Right renal pelvis (tissue), 4 donors: ENCODE results near the gene SCUBE1. TPM values are rescaled to one million over a fixed set of nuclear protein-coding genes. Genes with fewer than 3 reads are reported as not detected.

ENCODE experiments used
- DNase-seq, 4 donors: peaks; one replicate each; pipeline ENCODE4 v3.0.0-alpha.2; 2013; ENCODE audit warnings: low read depth in 4 of 4, low spot score in 3 of 4, missing footprints in 1 of 4
- polyA plus RNA-seq, 4 donors: library from polyadenylated mRNA; unstranded; fragments of 120-200 nt; gene quantifications; one replicate each; pipeline ENCODE4 v1.2.1, GENCODE V29; 2013; ENCODE audit not compliant: insufficient read length in 4 of 4

SCUBE1 gene
- polyA plus RNA-seq, 4 donors, result 5.7 to 8.7 (median 7.8) TPM

DNA sequence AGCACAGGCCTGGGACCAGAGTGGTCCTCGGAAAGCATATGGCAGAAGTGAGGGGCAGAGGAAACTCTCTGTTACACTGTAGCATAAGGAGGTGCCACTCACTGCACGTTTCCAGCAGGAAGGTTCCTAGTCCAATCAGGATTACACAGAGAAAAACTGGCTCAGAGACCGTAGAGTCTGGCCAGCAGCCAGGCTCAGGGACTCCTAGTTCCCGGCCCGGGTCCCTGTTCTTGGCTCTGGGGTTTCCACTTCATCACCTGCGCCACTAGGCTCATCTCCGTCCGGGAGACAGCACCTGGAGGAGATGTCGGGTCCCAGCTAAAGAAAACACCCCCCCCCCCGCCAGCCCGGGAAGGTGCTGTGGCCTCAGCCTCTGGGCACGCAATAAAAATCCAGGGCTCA lies 157.3 kb downstream of the SCUBE1 start:
- DNase-seq, result no peak

DNA sequence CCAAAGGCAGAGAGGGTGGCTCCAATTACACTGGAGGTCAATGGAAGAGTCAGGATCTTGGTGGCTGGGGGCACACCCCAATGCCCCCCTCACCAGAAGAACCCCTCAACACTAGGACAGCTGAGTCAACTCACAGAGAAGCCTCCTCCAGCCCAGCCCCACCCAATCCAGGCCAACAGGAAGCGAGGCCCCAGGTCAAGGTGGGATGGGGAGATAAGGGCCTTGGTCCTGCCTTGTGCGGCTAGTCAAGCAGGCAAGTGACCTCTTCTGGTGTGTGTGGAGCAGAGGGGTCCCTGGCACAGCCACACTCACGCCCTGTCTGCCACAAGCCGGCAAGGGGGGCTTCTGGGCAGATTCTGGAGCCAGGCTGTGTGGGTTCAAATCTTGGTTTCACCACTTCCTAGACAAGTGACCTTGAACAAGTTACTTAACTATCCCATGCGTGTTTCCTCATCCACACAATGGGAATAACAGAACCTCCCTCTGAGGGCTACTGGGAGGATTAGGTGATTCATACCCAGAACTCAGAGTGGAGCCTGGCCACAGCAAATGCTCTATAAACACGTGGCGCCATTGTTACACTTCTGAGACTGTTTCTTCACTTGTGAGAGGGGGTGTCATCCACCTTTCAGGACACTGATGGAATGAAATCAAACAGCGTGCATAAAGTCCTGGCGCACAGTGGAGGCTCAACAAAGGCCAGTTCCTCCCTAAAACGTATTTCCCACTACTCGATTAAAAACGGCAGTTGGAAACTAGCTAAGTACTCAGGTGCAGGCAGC lies 159.5 kb downstream of the SCUBE1 start:
- DNase-seq, result no peak

DNA sequence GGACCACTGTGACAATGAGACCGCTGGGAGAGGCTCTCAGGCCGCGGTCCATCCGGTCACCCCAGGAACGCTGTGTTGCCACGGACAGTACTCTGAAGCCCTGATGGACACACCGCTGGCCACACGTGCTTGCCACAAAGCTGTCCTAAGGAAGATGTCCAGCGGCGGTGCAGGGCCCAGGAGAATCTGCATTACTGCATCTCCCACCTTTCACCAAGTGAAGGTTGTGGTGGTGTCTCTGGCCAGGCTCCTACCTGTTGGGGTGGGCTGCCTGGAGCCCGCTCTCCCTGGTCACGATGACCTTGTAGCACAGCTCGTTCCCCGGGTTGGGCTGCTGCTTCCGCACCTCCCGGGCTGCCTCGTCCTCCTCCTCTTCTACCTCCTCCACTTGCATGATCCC lies 160.4 kb downstream of the SCUBE1 start:
- DNase-seq, result no peak

DNA sequence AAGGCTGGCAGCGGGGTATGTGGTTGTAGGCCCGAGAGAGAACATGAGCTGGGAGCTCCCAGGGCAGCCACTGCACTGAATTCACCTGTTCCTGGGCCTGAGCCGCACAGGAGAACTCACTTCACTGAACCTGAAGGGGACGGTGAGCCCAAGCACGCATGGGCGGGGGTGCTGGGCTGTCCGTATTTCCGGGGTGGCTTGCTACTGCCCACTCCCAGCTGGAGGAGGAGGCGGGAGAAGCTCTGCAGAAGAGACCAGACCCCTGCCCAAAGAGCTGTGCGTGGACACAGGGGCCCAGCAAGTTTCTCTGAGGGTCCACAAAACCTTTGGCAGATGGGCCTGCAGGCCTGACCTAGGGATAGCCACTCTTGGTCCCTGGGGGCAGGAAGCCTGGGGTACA lies 161.1 kb downstream of the SCUBE1 start:
- DNase-seq, result no peak

DNA sequence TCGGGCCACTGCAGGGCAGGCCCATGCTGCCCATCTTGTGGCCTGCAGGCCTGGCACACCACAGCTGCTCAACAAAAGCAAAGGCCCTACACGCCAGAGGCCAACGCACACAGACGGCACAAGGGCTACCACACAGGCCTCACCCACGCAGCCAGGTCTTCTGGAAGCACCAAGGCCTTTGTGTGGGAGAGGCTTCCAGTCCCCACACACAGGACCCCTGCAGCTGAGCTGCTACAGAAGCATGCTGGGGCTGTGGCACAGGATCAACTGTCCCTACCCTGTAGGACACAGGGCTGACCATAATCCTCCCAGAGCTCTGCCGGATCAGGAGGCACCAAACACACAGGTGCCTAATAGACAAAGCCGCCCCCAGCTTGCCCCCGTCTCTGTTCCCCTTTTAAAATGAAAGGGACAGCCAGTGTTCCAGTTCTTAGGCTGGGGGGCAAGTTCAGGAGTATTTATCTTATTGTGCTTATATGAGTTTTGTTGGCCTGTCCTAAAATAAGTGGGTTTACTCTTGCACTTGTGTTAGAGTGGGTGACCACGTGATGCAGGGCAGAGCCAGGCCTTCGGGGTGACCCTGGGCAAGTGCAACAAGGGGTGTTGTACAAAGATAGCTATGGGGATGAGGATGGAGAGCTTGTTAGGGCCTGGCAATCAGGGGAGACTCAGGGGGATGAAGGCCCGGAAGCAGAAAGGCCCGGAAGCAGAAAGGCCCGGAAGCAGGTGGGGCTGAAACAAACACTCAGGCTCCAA lies 161.7 kb downstream of the SCUBE1 start:
- no peak for DNase-seq

DNA sequence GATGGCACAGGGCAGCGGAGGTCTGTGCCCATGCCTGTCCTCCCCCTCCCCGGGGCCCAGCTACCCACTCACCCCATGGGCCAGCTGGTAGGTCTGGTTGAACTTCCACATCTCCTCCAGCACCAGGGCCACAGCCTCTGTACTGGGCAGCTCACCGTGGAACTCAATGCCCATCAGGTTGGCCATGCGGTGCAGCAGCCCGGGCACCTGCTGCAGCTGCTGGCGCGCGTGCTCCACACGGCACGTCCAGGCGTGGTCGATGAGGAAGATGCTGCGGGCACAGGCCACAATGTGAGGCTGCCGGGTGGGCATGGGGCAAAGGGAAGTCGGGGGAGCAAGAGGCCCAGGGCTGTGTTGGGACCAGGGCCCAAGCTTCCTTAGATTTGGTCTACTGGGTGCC lies 162.5 kb downstream of the SCUBE1 start:
- no peak for DNase-seq

DNA sequence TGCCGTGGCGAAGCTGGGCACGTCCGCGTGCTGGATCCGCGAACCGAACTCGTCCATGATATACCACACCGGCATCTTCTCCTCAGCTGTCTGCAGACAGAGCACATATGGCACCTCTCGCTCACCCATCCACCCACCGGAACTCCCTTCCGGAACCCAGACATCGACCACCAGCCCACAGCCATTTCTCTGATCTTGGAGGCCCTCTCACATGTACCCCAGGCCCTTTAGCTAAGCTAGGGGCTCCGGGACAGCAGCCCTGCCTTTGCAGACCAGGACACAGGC lies 163.3 kb downstream of the SCUBE1 start:
- no peak for DNase-seq

DNA sequence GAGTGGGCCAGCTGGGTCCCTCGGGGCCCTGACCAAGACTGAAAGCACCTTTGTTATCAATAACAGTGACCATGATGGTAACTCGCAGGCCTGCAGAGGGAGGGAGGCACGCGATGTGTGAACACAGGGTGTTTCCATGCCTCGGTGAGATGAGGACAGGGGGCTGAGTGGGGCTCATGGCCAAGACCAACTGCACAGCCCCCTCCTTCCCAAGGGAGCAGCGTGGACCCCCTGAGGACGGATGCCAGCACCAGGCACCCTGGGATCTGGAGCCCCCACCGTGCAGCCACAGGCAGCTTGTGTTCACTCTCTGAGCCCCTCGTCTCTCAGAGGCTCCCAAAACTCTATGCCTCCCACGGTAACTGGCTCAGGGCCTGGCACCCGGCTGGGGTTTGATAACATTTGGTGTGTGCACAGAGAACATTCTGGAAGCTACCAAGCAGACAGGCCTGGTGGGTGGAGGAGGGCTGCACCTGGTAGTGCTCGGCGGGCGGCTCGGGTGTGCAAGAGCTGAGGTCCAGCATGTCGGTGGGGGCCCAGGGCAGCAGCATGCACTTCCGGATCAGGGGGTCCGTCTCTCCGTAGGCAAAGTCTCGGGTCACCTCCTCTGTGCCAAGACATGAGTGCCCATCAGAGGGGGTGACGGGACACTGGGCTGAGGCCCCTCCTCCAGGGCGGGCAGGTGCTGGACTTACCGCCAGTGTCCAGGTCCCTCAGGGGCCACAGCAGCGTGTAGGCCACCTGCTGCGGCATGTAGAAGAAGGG lies 163.8 kb downstream of the SCUBE1 start:
- DNase-seq, result no peak

DNA sequence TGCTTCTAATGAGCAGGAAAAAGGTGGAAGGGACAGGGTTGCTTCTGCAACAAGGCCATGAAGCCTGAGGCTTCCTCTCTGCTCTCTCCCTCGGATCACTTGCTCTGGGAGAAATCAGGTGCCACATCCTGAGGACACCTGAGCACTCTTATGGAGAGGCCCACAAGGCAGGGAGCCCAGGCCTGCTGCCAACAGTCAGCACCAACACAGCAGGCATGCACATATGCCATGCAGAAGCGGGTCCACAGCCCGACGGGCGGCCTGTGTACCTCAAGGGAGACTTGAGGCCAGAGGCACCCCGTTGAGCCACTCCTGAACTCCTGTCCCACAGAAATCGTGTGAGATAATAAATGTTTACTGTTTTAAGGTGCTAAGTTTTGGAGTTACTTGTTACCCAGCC lies 165.7 kb downstream of the SCUBE1 start:
- no peak for DNase-seq

DNA sequence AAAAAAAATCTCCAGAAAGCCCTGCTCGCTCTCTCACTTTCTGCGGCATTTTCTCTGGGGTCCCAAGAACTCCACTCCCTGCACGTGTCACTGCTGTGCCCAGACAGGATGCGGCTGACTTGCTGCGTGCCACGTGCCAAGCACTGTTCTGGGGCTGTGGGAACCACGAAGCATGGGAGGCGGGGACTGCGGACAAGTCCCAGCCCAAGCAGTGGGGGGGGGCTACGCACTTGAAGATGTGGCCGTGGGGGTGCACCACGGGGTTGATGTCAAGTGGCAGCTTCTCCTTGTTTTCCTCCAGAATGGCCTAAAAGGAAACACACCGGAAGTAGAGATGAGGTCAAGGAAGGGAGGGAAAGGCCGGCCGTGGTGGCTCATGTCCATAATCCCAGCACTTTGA lies 167.1 kb downstream of the SCUBE1 start:
- no peak for DNase-seq

DNA sequence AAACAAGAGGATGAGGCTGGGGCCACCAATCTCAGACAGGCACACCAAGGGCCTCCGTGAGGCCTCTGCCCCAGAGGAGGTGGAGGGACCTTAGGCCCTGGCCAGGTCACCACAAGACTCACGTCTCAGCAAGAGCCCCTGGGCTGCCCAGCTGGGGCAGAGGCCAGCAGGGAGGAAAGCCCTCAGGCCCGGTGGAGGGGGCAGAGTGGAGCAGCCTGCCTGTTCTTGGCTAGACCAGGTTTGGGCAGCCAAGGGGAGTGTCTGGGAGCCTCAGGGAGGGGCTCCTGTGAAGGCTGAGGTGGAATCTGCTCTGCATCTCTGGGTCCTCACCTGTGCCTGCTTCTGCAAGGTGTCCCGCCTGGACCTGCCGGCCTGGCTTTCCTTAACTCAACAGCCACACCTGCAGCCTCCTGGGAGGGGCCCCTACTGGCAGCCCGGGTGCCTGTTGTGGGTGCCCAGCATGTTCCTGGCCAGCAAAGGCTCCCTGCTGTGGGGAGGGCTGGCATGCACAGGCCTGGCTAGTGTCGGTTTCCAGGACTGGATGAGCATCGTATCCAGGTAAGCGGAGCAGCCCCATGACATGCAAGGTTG lies 168.1 kb downstream of the SCUBE1 start:
- DNase-seq, result no peak

DNA sequence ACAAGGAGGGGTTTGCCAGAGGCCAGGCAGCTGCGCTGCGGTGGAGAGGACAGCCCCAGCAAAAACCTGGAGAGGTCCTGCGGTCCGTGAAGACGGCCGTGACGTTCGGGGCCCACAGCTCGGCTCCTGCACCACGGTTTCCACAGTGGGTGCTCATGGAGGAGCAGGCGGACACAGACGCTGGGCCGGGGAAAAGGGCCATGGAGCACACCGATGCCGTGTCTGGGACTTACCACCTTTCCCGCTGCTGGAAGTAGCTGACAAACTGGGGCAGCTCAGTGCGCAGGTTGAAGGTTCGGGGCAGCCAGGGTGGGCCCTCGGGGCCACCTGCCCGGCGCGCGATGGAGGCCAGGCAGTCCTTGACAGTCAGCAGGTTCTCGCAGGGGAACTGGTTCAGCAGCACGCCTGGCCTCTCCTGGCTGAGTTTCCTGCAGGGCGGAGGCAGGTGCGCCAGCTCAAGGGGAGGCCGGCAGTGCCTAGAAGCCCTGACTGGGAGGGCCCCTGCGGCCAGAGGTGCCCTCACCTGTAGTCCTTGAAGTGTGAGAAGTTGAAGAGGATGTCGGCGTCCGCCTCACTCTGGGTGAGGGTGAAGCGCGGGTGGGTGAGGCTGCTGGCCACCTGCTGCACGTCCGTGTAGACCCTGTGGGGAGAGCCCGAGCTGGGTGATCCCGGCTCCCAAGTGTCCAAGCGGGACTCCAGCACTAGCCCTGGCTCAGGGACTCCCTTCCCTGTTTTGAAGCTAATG lies 169.0 kb downstream of the SCUBE1 start:
- no peak for DNase-seq

DNA sequence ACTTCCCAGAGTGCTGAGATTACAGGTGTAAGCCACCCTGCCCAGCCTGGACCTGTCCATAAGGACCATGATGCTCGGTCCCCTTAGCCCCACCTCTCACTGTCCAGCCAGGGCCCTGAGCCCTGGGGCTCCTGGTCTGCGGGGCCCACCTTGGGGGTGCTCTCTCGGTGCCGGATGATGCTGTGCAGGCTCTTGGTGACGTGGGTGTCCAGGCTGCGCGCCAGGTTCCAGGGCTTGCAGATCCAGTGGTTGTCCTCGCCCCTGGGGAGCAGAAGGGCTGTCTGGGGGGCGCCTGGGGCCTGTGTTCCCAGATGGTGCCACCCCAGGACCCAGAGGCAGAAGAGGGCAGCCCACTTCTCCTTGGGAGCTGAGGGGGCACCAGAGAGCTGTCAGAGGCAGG lies 169.6 kb downstream of the SCUBE1 start:
- DNase-seq, result no peak

DNA sequence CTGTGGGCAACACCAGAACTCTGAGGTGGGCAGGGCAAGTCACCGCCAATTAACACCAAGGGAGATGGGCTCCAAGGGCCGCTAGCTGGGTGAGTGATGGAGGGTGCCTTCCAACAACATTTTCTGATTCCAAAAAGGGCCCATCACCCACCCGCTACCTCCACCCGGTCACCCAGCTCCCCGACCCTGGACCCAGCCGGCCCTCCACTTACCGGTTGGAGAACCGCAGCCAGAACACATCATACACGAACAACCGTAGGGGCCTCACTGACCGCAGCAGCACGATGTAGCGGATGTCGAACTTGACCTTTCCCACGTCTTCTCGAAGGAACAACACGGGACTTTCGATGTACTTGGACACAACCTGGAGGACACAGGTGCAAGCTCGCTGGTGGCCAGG lies 171.0 kb downstream of the SCUBE1 start:
- DNase-seq, result no peak

DNA sequence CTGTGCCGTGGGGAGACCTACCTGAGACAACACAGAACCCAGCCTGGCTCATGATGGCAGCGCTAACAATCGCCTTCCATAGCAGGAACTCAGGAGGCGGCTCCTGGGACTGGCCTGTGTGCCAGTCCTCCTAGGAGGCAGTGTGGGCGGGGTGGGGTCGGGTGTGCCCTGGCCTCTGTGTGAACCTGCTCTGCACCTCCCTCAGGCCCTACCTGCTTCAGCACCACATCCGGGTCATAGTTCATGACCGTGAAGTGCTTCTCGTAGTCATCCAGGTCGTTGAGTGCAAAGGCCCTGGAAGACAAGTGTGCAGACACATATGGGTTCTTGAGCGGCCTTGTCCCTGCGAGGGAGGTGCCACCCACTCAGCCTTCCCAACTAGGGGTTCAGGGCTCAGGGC lies 171.6 kb downstream of the SCUBE1 start:
- no peak for DNase-seq

DNA sequence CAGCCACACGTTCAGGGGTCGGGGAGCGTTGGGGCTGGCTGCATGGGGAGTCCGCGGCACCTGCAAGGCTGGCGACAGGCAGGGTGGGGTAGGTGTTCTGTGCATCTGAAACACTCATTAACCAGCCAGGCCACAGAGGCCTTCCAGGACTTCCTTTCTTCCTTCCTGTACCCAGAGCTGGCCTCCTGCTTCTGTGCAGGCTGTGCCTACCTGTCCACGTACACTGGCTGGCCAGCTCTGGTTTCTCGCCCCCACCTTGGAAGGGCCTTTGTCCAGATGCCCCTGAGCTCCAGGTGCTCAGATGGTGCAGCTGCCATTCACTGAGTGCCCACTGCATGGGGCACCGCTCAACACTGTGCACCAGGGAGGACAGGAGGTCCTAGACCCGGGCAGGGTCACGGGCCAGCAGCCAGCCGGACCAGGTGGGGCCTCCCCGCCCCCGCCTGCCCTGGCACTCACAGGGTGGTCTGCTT lies 172.1 kb downstream of the SCUBE1 start:
- no peak for DNase-seq

DNA sequence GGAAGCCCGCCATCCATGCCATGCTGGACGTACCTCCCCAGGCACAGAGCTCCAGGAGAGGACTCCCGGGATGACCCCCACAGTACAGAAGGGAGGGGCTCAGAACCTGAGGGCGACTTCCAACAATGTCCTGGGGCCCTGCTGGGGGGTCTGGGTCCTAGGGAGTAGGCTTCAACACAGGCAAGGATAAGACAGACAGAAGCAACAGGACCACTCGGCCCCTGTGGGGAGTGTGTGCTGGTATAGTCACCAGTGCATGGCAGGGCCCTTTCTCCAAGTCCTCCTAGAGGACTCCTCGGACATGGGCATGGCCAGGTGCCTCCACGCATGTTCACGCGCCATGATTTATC lies 173.1 kb downstream of the SCUBE1 start:
- no peak for DNase-seq

DNA sequence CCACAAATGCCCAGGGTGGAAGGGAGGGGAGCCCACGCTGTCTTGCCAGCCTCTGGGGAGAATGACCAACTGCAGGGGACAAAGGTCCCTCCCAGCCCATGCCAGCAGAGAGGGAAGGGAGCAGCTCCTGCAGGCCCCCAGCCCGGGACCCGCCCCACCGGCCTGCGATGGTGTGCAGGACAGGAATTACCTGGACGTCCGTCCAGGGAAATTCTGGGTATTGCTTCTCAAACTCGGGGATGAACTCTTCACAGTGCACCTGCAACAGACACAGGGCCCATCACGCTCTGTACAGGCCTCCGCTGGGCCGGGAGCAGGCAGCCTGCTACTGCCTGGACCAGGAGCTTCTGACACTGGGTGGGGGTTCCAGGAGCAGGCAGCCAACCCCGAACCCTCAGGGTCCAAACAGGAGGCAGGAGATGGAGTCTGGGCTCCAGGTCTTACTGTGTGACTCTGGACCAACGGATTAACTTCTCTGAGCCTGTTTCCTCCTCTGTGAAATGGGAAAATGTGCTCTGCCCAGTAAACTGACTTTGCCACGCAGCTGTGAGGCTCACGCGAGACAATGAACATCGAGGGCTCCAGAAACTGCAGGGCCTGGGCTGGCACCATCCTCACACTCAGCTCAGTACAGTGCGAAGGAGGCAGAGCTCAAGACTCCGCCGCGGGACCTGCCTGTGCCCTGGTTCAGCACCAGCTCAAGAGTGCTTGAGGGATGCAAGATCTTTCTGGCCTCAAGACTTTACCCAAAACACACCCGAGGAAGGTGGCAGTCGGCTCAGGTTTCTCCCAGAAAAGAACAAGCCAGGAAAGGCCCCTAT lies 173.7 kb downstream of the SCUBE1 start:
- no peak for DNase-seq

DNA sequence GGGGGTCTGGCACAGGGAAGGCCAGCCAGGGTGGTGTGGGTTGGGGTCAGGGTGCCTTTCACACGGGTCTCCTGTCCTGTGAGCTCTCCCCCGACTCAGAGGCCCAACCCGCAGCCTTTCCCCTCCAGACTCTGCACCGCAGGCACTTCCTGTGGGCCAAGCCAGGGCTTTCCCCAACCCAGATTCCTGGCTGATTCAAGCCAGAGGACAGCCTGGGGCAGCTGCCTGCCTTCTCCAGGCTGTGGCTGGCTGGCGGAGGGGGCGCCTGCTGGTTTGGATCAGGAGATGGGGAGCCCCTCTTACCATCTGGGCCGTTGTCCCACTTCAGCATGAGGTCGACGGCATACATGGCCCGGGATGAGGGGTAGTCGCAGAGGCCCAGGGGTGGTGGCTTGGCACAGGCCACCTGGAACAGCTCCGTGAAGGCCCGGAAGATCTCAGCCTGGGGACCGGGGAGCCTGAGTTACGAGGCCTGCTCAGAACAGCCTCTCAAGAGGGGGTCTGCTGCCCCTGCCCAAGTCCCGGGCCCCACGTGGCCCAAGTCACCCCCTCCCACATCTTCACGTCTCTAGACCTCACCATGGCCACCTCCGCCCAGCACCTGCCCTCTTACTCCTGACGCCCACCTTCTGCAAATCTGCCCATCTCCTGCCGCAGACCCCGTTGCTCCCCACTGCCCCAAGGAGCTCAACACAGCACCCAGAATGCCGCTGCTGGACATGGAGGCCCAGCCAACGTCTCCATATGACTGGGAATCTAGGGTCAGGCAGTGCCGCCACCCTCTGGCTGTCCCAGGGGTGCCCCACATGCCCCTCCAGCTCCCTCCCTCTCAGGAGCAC lies 174.5 kb downstream of the SCUBE1 start:
- DNase-seq, result no peak
